GM19193 (cell line): ENCODE results near the gene SEMA6A.

Source experiments
- POLR2A ChIP-seq: IDR thresholded peaks from 4 replicates; pipeline ENCODE4 v1.6.1; 2011; ENCODE audit not compliant: insufficient read depth, insufficient read length; ENCODE audit errors: extremely low read depth

The SEMA6A gene

GRCh38 chr5:116479776-116480675 lies 94.6 kb downstream of the SEMA6A start:
- no peak for TF ChIP-seq POLR2A

- no peak for TF ChIP-seq POLR2A
Observed at GRCh38 chr5:116478491-116478890, 96.1 kb downstream of the SEMA6A start.

GRCh38 chr5:116476897-116477537 lies 97.6 kb downstream of the SEMA6A start:
- no peak for TF ChIP-seq POLR2A

- no peak for TF ChIP-seq POLR2A
Observed at GRCh38 chr5:116475338-116475737, 99.3 kb downstream of the SEMA6A start.

- TF ChIP-seq POLR2A: no peak
Observed at GRCh38 chr5:116473706-116474105, 100.9 kb downstream of the SEMA6A start.

- TF ChIP-seq POLR2A: no peak
Observed at GRCh38 chr5:116472274-116472673, 102.3 kb downstream of the SEMA6A start.

GRCh38 chr5:116469631-116470030 lies 105.0 kb downstream of the SEMA6A start:
- TF ChIP-seq POLR2A: no peak

- TF ChIP-seq POLR2A: no peak
Observed at GRCh38 chr5:116468583-116468982, 106.0 kb downstream of the SEMA6A start.

GRCh38 chr5:116467465-116467843 lies 107.2 kb downstream of the SEMA6A start:
- TF ChIP-seq POLR2A: no peak

- no peak for TF ChIP-seq POLR2A
Observed at GRCh38 chr5:116466727-116467464, 107.7 kb downstream of the SEMA6A start.

- no peak for TF ChIP-seq POLR2A
Observed at GRCh38 chr5:116465411-116465810, 109.2 kb downstream of the SEMA6A start.

GRCh38 chr5:116464144-116464708 lies 110.4 kb downstream of the SEMA6A start:
- TF ChIP-seq POLR2A: no peak

- TF ChIP-seq POLR2A: no peak
Observed at GRCh38 chr5:116462500-116462899, 112.1 kb downstream of the SEMA6A start.

- no peak for TF ChIP-seq POLR2A
Observed at GRCh38 chr5:116459301-116459700, 115.3 kb downstream of the SEMA6A start.

GRCh38 chr5:116457062-116457461 lies 117.6 kb downstream of the SEMA6A start:
- no peak for TF ChIP-seq POLR2A
